K562 (cell line): ENCODE measurements around the gene ZSCAN12. TPM values are rescaled to one million over a fixed set of nuclear protein-coding genes. Genes with fewer than 3 reads are reported as not detected.

ENCODE experiments used
- L3MBTL2 ChIP-seq: fragments of 450-650 bp; IDR thresholded peaks from 2 replicates; pipeline ENCODE4 v1.6.1; 2016; ENCODE audit warnings: mild to moderate bottlenecking, moderate library complexity
- POLR2AphosphoS5 ChIP-seq: IDR thresholded peaks from 2 replicates; pipeline ENCODE4 v1.6.1; 2011; ENCODE audit warnings: mild to moderate bottlenecking, low read depth, low read length, moderate library complexity; ENCODE audit not compliant: control insufficient read depth, insufficient read depth
- RBM14 ChIP-seq: fragments of 200-400 bp; formaldehyde crosslinking; IDR thresholded peaks from 2 replicates; pipeline ENCODE4 v1.6.1; 2018; ENCODE audit warnings: low read depth, mild to moderate bottlenecking, low read length, moderate library complexity, borderline replicate concordance; ENCODE audit not compliant: insufficient read depth
- REST ChIP-seq, 2 experiments: fragments of 450-650 bp; formaldehyde crosslinking in 1 of 2; IDR thresholded peaks; 2 replicates each; pipeline versions ENCODE4 v1.4.0 to v1.6.1; 2014 to 2020; ENCODE audit warnings: mild to moderate bottlenecking in 2 of 2, borderline replicate concordance in 1 of 2, low read depth in 1 of 2
- RFX1 ChIP-seq: fragments of 450-650 bp; IDR thresholded peaks from 2 replicates; pipeline ENCODE4 v1.6.1; 2016; ENCODE audit warnings: mild to moderate bottlenecking, moderate library complexity
- SOX6 ChIP-seq: fragments of 450-650 bp; IDR thresholded peaks from 2 replicates; pipeline ENCODE4 v1.6.1; 2014; ENCODE audit warnings: mild to moderate bottlenecking
- TAF1 ChIP-seq: IDR thresholded peaks from 2 replicates; pipeline ENCODE4 v1.6.1; 2011; ENCODE audit warnings: mild to moderate bottlenecking, low read length, moderate library complexity; ENCODE audit not compliant: insufficient read depth, control insufficient read depth, severe bottlenecking; ENCODE audit errors: extremely low read depth
- U2AF2 ChIP-seq: fragments of 200-400 bp; formaldehyde crosslinking; optimal IDR thresholded peaks from 2 replicates; pipeline ENCODE3; 2017; ENCODE audit warnings: low read depth, mild to moderate bottlenecking, low read length
- ZBTB40 ChIP-seq, 2 experiments: fragments of 450-650 bp in 1 of 2; sonication (generic) in 1 of 2; formaldehyde crosslinking in 1 of 2; IDR thresholded peaks; 2 replicates each; pipeline versions ENCODE4 v1.7.1 to v1.9.0; 2016 to 2022; ENCODE audit warnings: inconsistent platforms in 1 of 2, mild to moderate bottlenecking in 1 of 2, missing genetic modification reagents in 1 of 2
- polyA plus RNA-seq, 8 experiments: library from polyadenylated mRNA; depleted of rRNA in 4 of 8; stranded (reverse) in 5 of 8; unstranded in 3 of 8; fragments of >200 nt; fragmentation: Nextera tagmentation in 2 of 8; fragmentation: Illumina TruSeq in 1 of 8; extraction: Ambion mirVana in 2 of 8; extraction: Trizol in 1 of 8; gene quantifications; 2 replicates each; pipeline versions ENCODE4 v1.2.1 to v1.2.3, GENCODE V29; 2011 to 2014; ENCODE audit warnings: inconsistent platforms in 1 of 8, missing spikeins in 1 of 8
- total RNA-seq, 7 experiments: library from RNA; depleted of rRNA in 6 of 7; stranded (reverse); fragments of >200 nt in 6 of 7; fragmentation: Illumina TruSeq in 2 of 7; extraction: Trizol in 2 of 7; gene quantifications; 2 replicates each; pipeline versions ENCODE4 v1.2.1 to v1.2.3, GENCODE V29; 2011 to 2021; ENCODE audit warnings: low replicate concordance in 1 of 7

The ZSCAN12 gene
- total and polyA plus RNA-seq, 9 of the 15 experiments (the other 6 are each of a cell fraction or from before 2014, with no cell fraction given), result 2.5 to 19.6 (median 12.5) TPM

DNA sequence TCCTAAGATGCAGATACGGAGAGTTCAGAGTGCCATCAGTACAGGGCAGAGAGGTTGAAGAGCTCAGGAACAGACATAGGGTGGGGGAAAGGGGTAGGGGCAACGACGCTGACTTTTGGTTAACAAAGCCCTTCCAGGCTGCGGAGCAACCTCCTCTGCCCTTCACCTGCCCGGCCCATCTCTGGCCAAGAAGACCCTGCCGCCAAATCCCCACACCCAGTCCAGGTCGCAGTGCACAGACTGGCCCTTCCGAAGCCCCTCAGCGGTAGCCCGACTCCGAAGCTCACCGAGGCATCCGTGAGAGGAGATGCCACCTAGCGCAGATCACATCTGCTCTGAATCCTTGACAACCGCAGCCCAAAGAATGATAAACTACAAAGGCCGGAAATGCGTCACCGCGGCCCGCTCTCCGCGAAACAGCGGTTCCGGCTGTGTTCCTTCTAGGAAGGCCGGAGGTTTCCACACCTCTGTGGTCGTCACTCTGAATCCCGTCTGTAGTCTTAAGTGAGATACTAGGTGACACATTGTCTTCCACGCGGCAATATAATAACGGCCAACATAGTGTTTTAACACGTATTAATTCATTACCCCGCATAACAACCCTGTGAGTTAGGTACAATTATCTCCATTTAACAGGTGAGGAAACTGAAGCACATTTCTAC, 43.7 kb upstream of the ZSCAN12 start, which contains the start of gene ZSCAN23 (continued):
- TF ChIP-seq POLR2AphosphoS5 (no peak), RBM14 (no peak), ZBTB40 (IDR thresholded peaks at IDR 0.05) (peak; percentile 88), ZBTB40 (CRISPR knock-in tag; IDR thresholded peaks at IDR 0.05) (no peak), RFX1 (peak; percentile 48), TAF1 (no peak), L3MBTL2 (0 out of 2 replicates have a peak, but pooled peaks have one; percentile 18), U2AF2 (no peak), REST (IDR thresholded peaks at IDR 0.05; ENCODE audit: borderline replicate concordance) (no peak), REST (CRISPR knock-in tag; IDR thresholded peaks at IDR 0.05; ENCODE audit: low read depth) (no peak), SOX6 (peak; percentile 53)
